ENCODE data around the gene PLOD1. TPM values are rescaled to one million over a fixed set of nuclear protein-coding genes. Genes with fewer than 3 reads are reported as not detected.
A peak's percentile ranks its signal among the peaks of the same experiment; 100 is the strongest.

The PLOD1 gene
- total RNA-seq, 1 donor from 2014 or later, result 203 TPM

DNA sequence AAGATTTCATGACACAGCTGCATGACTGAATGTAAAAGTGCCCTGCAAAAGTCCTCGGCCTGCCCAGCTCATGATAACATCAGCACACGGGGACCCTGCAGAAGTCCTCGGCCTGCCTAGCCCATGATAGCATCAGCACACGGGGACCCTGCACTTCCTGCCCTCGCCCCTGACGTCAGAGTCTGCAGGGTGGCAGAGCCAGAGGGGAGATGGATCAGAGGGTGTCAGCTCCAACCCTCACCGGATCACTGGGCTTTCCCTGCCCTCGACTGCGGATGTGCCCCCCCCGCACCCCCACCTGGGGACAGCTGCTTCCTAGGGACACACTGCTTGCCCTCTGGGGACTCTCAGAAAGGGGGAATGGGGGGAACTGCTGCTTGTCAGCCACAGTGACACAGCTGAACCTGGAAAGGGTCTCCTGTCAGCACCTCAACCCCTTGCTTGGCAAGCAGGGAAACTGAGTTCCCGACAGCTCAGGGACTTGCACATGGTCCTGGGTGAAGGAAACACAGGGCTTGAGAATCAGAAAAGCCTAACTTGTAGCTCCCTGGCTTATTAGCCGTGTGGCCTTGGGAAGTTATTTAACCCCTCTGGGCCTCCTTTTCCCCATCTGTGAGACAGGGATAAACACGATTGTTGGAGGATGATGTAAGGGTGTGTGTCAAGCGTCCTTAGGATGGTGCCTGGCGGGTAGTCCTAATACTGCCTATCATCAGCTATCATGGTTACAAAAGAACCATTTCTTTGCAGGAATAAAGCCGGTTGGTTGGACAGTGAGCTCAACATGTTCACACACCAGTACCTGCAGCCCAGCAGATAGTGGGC, 76.4 kb downstream of the PLOD1 start:
- H3K9me3 Mint-ChIP-seq, result no peaks in the 10 kb centered on the region
- no peaks in the 10 kb centered on the region for H3K4me1 Mint-ChIP-seq
- DNase-seq (ENCODE audit: low spot score in 2 of 2, unreplicated experiment in 2 of 2), result no peak
- no peak overlapping the region for H3K27ac Mint-ChIP-seq
- H3K27me3 Mint-ChIP-seq (ENCODE audit: low read depth), result no peaks in the 10 kb centered on the region
- TF ChIP-seq, protein P1, sequence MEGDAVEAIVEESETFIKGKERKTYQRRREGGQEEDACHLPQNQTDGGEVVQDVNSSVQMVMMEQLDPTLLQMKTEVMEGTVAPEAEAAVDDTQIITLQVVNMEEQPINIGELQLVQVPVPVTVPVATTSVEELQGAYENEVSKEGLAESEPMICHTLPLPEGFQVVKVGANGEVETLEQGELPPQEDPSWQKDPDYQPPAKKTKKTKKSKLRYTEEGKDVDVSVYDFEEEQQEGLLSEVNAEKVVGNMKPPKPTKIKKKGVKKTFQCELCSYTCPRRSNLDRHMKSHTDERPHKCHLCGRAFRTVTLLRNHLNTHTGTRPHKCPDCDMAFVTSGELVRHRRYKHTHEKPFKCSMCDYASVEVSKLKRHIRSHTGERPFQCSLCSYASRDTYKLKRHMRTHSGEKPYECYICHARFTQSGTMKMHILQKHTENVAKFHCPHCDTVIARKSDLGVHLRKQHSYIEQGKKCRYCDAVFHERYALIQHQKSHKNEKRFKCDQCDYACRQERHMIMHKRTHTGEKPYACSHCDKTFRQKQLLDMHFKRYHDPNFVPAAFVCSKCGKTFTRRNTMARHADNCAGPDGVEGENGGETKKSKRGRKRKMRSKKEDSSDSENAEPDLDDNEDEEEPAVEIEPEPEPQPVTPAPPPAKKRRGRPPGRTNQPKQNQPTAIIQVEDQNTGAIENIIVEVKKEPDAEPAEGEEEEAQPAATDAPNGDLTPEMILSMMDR (IDR thresholded peaks at IDR 0.05; ENCODE audit: unreplicated experiment), result no peak
- H3K4me3 Mint-ChIP-seq, result no peak overlapping the region
- peaks cover 46% of the 10 kb centered on the region for H3K36me3 Mint-ChIP-seq

DNA sequence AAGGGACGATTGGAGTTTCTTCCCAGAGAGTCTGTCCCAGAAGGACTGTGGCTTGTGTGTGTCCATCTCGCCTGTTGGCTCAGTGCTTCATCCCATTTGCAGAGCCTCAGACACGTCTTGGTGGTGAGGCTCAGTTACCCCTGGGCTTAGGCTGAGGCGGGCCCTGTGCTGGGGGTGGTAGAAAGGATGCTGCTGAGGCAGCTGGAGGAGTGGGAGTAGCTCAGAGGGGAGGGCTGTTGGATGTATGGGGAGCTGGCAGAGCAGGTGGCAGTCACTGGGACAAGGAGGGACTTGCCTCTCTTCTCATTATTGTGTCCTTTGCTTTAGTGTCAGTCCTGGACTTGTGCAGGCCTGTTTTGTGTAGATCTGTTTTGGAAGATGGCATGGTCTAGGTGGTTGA, 77.5 kb downstream of the PLOD1 start:
- DNase-seq (ENCODE audit: low spot score in 2 of 2, unreplicated experiment in 2 of 2), result no peak
- no peaks in the 10 kb centered on the region for H3K4me1 Mint-ChIP-seq
- H3K27me3 Mint-ChIP-seq (ENCODE audit: low read depth), result no peaks in the 10 kb centered on the region
- TF ChIP-seq, protein P1 (IDR thresholded peaks at IDR 0.05; ENCODE audit: unreplicated experiment), result no peak
- H3K36me3 Mint-ChIP-seq, result peaks cover 39% of the 10 kb centered on the region
- no peak overlapping the region for H3K4me3 Mint-ChIP-seq
- H3K27ac Mint-ChIP-seq, result no peak overlapping the region
- H3K9me3 Mint-ChIP-seq, result no peaks in the 10 kb centered on the region

DNA sequence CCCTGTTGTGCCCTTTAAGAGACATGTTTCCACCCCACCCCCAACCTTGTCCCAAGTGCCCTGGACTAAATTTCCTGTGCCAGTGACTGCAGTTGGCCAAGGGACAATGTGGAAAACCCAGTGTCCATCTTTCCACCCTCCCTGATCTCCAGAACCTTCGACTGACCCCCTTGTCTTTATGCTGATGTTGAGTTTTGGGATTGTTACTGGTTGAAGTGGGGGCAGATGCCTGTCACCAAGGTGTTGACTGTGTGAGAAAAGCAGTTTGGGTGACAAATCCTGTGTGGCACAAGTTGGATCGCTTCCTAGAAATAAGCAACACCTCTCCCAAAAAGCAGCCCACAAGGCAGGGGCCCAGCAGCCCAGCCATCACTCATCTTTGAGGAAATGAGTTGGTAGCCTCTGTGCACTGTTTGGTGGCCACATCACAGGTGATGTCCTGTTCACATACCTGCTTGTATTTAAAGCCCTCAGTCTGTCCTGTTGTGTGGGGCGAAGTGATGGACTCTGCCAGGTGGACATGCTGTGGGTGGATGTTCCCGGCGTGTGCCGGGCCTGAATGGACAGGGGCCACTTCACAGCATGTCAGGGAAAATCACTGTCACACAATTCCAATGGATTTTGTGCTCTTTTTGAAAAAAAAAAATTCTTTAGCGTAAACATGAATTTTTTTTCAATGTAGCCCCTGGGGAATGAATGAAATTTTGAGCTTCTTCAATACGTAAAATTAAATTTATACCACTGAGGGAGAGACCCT, 78.2 kb downstream of the PLOD1 start:
- Mint-ChIP-seq H3K9me3 (no peaks in the 10 kb centered on the region), H3K36me3 (peaks cover 33% of the 10 kb centered on the region), H3K27me3 (ENCODE audit: low read depth) (no peaks in the 10 kb centered on the region), H3K27ac (no peak overlapping the region), H3K4me3 (no peak overlapping the region), H3K4me1 (no peaks in the 10 kb centered on the region)
- DNase-seq (ENCODE audit: low spot score in 2 of 2, unreplicated experiment in 2 of 2), result no peak
- TF ChIP-seq, protein P1 (IDR thresholded peaks at IDR 0.05; ENCODE audit: unreplicated experiment), result no peak

DNA sequence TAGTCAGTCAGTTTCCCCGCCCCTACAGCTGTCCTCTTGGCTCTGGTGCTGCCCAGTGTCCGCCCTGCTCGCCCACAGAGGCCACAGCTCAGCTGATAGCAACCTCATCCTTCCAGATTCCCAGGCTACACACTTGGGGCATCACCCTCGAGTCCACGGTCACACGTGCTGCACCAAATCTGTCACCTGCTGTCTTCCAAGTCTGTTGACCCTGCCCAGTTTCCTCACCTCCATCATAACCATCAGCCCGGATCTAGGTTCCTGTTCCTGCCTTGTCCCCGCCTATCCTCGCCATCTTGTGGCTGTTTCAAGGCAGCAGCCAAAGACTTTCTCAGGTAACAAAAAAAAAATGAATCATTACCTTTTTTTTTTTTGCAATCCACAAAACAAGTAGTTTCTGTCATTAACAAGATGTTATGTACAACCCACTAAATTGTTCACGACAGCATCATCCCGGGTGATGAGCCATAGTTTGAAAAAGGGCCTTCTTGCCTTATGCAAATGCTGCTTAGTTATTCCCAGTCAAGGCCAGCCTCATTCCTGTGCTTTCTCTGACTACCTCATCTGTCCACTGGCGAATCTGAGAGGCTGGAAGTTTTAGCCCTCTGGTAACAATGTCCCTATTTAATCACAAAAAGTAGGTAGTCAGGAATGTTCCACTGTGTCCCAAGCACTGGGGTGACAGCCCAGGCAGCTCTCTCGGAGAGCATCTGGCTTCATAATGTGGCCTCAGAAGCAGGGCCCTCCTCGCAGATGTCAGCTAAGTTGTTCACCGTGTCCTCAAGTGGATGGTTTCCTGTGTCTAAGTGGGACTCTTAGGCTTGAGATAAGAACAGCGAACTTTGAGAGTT, 79.8 kb downstream of the PLOD1 start:
- DNase-seq (ENCODE audit: low spot score in 2 of 2, unreplicated experiment in 2 of 2), result no peak
- peak overlapping the region; percentile 45 for H3K27ac Mint-ChIP-seq
- peaks cover 23% of the 10 kb centered on the region for H3K36me3 Mint-ChIP-seq
- TF ChIP-seq, protein P1 (IDR thresholded peaks at IDR 0.05; ENCODE audit: unreplicated experiment), result peak; percentile 17
- no peak overlapping the region for H3K4me3 Mint-ChIP-seq
- no peaks in the 10 kb centered on the region for H3K9me3 Mint-ChIP-seq
- peaks cover 3% of the 10 kb centered on the region for H3K4me1 Mint-ChIP-seq
- H3K27me3 Mint-ChIP-seq (ENCODE audit: low read depth), result no peaks in the 10 kb centered on the region

DNA sequence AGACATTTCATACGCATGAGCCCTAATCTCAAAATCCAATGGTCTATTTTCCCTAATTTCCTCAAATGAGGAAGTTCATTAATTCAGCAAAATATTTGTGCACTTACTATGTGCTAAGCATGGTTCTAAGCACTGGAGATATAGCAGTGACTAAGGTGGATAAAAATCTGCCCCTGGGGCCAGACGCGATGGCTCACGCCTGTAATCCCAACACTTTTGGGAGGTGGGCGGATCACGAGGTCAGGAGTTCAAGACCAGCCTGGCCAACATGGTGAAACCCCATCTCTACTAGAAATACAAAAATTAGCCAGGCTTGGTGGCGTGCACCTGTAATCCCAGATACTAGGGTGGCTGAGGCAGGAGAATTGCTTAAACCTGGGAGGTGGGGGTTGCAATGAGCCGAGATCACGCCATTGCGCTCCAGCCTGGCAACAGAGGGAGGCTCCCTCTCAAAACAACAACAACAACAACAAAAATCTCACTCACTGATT, 80.5 kb downstream of the PLOD1 start:
- TF ChIP-seq, protein P1 (IDR thresholded peaks at IDR 0.05; ENCODE audit: unreplicated experiment), result no peak

More for the DNA sequence above, 80.5 kb downstream of the PLOD1 start:
- H3K9me3 Mint-ChIP-seq, result no peaks in the 10 kb centered on the region
- peaks cover 17% of the 10 kb centered on the region for H3K36me3 Mint-ChIP-seq
- peaks cover 4% of the 10 kb centered on the region for H3K4me1 Mint-ChIP-seq
- H3K27me3 Mint-ChIP-seq (ENCODE audit: low read depth), result no peaks in the 10 kb centered on the region
- H3K27ac Mint-ChIP-seq, result peak overlapping the region; percentile 45
- H3K4me3 Mint-ChIP-seq, result no peak overlapping the region
- no peak for DNase-seq (ENCODE audit: low spot score in 2 of 2, unreplicated experiment in 2 of 2)
